B cell (primary cell): ENCODE results near the gene EDARADD. TPM values are rescaled to one million over a fixed set of nuclear protein-coding genes. Genes with fewer than 3 reads are reported as not detected.

Experiments used
- ATAC-seq: fragments of 200-7000 bp; cut with Tn5 transposase; one replicate; pipeline ENCODE4 v1.10.0; 2021; ENCODE audit warnings: low read depth, mild to moderate bottlenecking, moderate number of reproducible peaks, moderate library complexity
- CTCF ChIA-PET: fragments of 350-600 bp; sonication (Branson Sonifier 250); formaldehyde crosslinking; loops from one replicate; lab custom pipeline; 2021; ENCODE audit warnings: antibody characterized with exemption, inconsistent platforms; lab: Charles Lee
- POLR2A ChIA-PET: fragments of 350-600 bp; sonication (Branson Sonifier 250); formaldehyde crosslinking; loops from one replicate; lab custom pipeline; 2021; ENCODE audit warnings: antibody characterized with exemption; lab: Charles Lee
- DNase-seq: peaks from one replicate; pipeline ENCODE4 v3.0.0; 2013
- H2AFZ ChIP-seq: 2 replicates; pipeline ENCODE4 v1.6.1; 2012; ENCODE audit warnings: mild to moderate bottlenecking, low read depth, low read length; ENCODE audit not compliant: insufficient read depth, poor library complexity, severe bottlenecking
- H3K27ac ChIP-seq, 2 donors: 1 replicate in 1 of 2; 2 replicates in 1 of 2; pipeline ENCODE4 v1.5.1; 2012 to 2013; ENCODE audit warnings: low read length in 2 of 2, mild to moderate bottlenecking in 2 of 2, moderate library complexity in 1 of 2
- H3K27me3 ChIP-seq, 4 experiments: fragments of 200-600 bp in 1 of 4; sonication (generic) in 1 of 4; replicated peaks in 1 of 4; 1 replicate in 2 of 4; 2 replicates in 2 of 4; pipeline versions ENCODE4 v1.6.1 to v1.7.0; 2013 to 2016; ENCODE audit warnings: low read length in 3 of 4, mild to moderate bottlenecking in 2 of 4, mixed read lengths in 1 of 4, moderate library complexity in 1 of 4; ENCODE audit not compliant: insufficient read depth in 4 of 4, control insufficient read depth in 3 of 4; ENCODE audit errors: control extremely low read depth in 1 of 4
- H3K36me3 ChIP-seq, 2 experiments: replicated peaks in 1 of 2; 1 replicate in 1 of 2; 2 replicates in 1 of 2; pipeline versions ENCODE4 v1.6.1 to v1.7.1; 2013; ENCODE audit warnings: low read length in 1 of 2; ENCODE audit not compliant: insufficient read depth in 2 of 2, control insufficient read depth in 1 of 2; ENCODE audit errors: control extremely low read depth in 1 of 2, extremely low read depth in 1 of 2
- H3K4me1 ChIP-seq, 2 donors: fragments of 200-600 bp in 1 of 2; sonication (generic) in 1 of 2; 1 replicate in 1 of 2; 2 replicates in 1 of 2; pipeline versions ENCODE4 v1.5.1 to v1.6.1; 2013 to 2017; ENCODE audit warnings: low read length in 2 of 2; ENCODE audit not compliant: control insufficient read depth in 2 of 2, insufficient read depth in 2 of 2
- H3K4me2 ChIP-seq: replicated peaks from 2 replicates; pipeline ENCODE3; 2012; ENCODE audit warnings: mild to moderate bottlenecking, low read depth, low read length; ENCODE audit not compliant: poor library complexity, severe bottlenecking
- H3K4me3 ChIP-seq, 5 experiments: fragments of 200-600 bp in 1 of 5; sonication (generic) in 1 of 5; 1 replicate in 3 of 5; 2 replicates in 2 of 5; pipeline versions ENCODE4 v1.5.1 to v1.7.0; 2011 to 2016; ENCODE audit warnings: low read length in 4 of 5, mild to moderate bottlenecking in 4 of 5, low read depth in 2 of 5, control low read depth in 1 of 5, moderate library complexity in 1 of 5; ENCODE audit not compliant: insufficient read depth in 1 of 5; ENCODE audit errors: control extremely low read depth in 1 of 5, extremely low read depth in 1 of 5
- H3K79me2 ChIP-seq: fragments of 200-600 bp; sonication (generic); one replicate; pipeline ENCODE4 v1.6.0; 2016; ENCODE audit warnings: low read length; ENCODE audit not compliant: control insufficient read depth, insufficient read depth
- H3K9ac ChIP-seq: fragments of 200-600 bp; sonication (generic); 2 replicates; pipeline ENCODE4 v1.6.1; 2017; ENCODE audit warnings: mild to moderate bottlenecking, low read length, moderate library complexity
- H3K9me3 ChIP-seq, 3 donors: one replicate each; pipeline versions ENCODE4 v1.6.1 to v1.7.1; 2013; ENCODE audit warnings: low read length in 2 of 3; ENCODE audit not compliant: control insufficient read depth in 2 of 3, insufficient read depth in 1 of 3; ENCODE audit errors: control extremely low read depth in 1 of 3
- H4K20me1 ChIP-seq: 2 replicates; pipeline ENCODE4 v1.6.0; 2012; ENCODE audit warnings: mild to moderate bottlenecking, low read length; ENCODE audit not compliant: insufficient read depth, control insufficient read depth, poor library complexity, severe bottlenecking
- H3K27ac Mint-ChIP-seq: one replicate; pipeline ENCODE4 v1.8.0; 2021; ENCODE audit warnings: mixed read lengths
- H3K27me3 Mint-ChIP-seq: one replicate; pipeline ENCODE4 v1.8.0; 2021; ENCODE audit warnings: mixed read lengths
- H3K4me1 Mint-ChIP-seq: one replicate; pipeline ENCODE4 v1.8.0; 2021; ENCODE audit warnings: mixed read lengths
- H3K4me3 Mint-ChIP-seq: one replicate; pipeline ENCODE4 v1.8.0; 2021; ENCODE audit warnings: mixed read lengths
- H3K9me3 Mint-ChIP-seq: one replicate; pipeline ENCODE4 v1.8.0; 2022; ENCODE audit warnings: mixed read lengths; ENCODE audit not compliant: insufficient read depth
- CTCF ChIP-seq: fragments of 200-600 bp; IDR thresholded peaks from one replicate; pipeline ENCODE4 v1.8.0; 2022; ENCODE audit warnings: antibody characterized with exemption, mild to moderate bottlenecking
- EZH2 ChIP-seq: IDR thresholded peaks from 2 replicates; pipeline ENCODE4 v1.6.1; 2012; ENCODE audit warnings: borderline replicate concordance, low read depth, mild to moderate bottlenecking, moderate library complexity, low read length; ENCODE audit not compliant: insufficient read depth, poor library complexity, severe bottlenecking
- WGBS: methylation state at CpG from one replicate; pipeline ENCODE4 v1.1.5; 2013; ENCODE audit warnings: missing lambda C conversion rate; ENCODE audit not compliant: insufficient coverage; 5-methylcytosine and 5-hydroxymethylcytosine counted together
- intact Hi-C: fragments of 100-400 bp; cut with micrococcal nuclease; formaldehyde crosslinking; loops from one replicate; pipeline ENCODE4 v1.10.0; 2022
- polyA plus RNA-seq: library from polyadenylated mRNA; depleted of rRNA; stranded (reverse); fragments of >200 nt; gene quantifications from 2 replicates; pipeline ENCODE4 v1.2.3, GENCODE V29; 2012
- total RNA-seq, 2 donors: library from RNA; stranded (reverse); fragments of 120-200 nt in 1 of 2; gene quantifications; 1 replicate in 1 of 2; 2 replicates in 1 of 2; pipeline versions ENCODE4 v1.2.3 to v1.2.4, GENCODE V29; 2013 to 2022

The EDARADD gene
- total and polyA plus RNA-seq, 2 donors (not counting 1 experiment from before 2014, with no cell fraction given): 0.15 TPM; not detected in 1

DNA sequence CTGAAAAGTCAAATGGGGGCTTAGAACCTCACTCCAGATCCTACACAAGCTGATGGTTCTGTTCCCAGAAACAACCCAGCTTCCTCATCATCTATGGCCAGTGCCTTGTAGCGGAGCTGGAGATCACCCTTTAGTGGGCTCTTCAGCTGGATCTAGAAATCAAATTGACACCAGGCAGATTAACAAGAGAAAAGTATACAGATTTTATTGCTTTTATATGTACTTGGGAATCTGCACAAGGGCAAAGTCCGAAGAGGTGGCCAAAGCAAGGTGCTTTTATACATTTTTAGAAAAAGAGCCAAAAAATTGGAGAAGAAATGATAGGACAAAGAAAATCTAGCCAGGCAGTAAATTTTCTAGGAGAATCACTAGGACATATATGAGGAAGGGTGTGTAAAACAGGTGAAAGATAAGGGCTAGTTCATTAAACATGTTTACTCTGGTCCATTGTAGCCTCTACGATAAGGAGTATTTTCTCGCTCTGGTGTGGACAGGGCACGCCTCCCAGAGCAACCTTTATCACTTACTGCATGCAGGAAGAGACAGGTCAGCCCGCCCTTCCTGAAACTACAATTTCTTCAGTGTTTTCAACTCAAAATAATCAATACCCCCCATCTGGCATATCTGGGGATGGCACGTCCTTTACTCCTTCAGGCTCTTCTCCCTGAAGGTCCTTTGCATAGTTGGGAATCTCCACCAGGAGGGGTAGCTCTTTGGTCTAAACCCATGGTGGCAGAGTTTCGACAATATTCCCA lies 115.7 kb downstream of the EDARADD start:
- ChIA-PET POLR2A (no interaction called here), CTCF (no interaction called here)
- no peaks in the 10 kb centered on the region for H3K27me3 ChIP-seq
- TF ChIP-seq EZH2 (no peak), CTCF (no peak)
- Mint-ChIP-seq H3K4me1 (peaks cover 9% of the 10 kb centered on the region), H3K9me3 (no peaks in the 10 kb centered on the region), H3K4me3 (no peak overlapping the region), H3K27ac (no peak overlapping the region), H3K27me3 (no peaks in the 10 kb centered on the region)
- no peak overlapping the region for H3K27ac ChIP-seq
- H4K20me1 ChIP-seq: no peaks in the 10 kb centered on the region
- 94% methylated on average over 5 of the region's 8 CpGs for WGBS
- no peak overlapping the region for H2AFZ ChIP-seq
- intact Hi-C loops: no loop called here
- H3K36me3 ChIP-seq: no peaks in the 10 kb centered on the region
- no peak overlapping the region for H3K4me3 ChIP-seq
- H3K9me3 ChIP-seq: no peaks in the 10 kb centered on the region
- H3K4me2 ChIP-seq: no peak overlapping the region
- H3K4me1 ChIP-seq: no peaks in the 10 kb centered on the region
- no peak overlapping the region for H3K9ac ChIP-seq
- ATAC-seq (no peak), DNase-seq (no peak)
- H3K79me2 ChIP-seq: no peaks in the 10 kb centered on the region

GRCh38 chr1:236511735-236512418 lies 117.8 kb downstream of the EDARADD start:
- no peaks in the 10 kb centered on the region for H3K9me3 Mint-ChIP-seq
- Histone ChIP-seq H3K79me2 (no peaks in the 10 kb centered on the region), H3K4me3 (no peak overlapping the region), H3K27me3 (no peaks in the 10 kb centered on the region), H3K27ac (no peak overlapping the region), H3K9ac (no peak overlapping the region), H3K9me3 (no peaks in the 10 kb centered on the region), H3K4me2 (no peak overlapping the region), H3K4me1 (no peaks in the 10 kb centered on the region), H2AFZ (no peak overlapping the region), H4K20me1 (no peaks in the 10 kb centered on the region), H3K36me3 (no peaks in the 10 kb centered on the region)
- ChIA-PET POLR2A (no interaction called here), CTCF (interaction anchor here (1.2 kb wide), 1 partner anchor 11 kb away, joined by 3 read pairs; no protein-coding TSS in a partner anchor)
- 93% methylated on average over 7 of the region's 11 CpGs for WGBS
- no peak overlapping the region for H3K27ac Mint-ChIP-seq
- peaks cover 9% of the 10 kb centered on the region for H3K4me1 Mint-ChIP-seq
- no peak overlapping the region for H3K4me3 Mint-ChIP-seq
- H3K27me3 Mint-ChIP-seq: no peaks in the 10 kb centered on the region
- DNase-seq (no peak), ATAC-seq (no peak)
- no peak for TF ChIP-seq CTCF
- TF ChIP-seq EZH2: no peak
- intact Hi-C loops: no loop called here
